Kidney (tissue), 14 donors: ENCODE data around the gene ARHGAP22. TPM values are rescaled to one million over a fixed set of nuclear protein-coding genes. Genes with fewer than 3 reads are reported as not detected.

ENCODE experiments used
- DNase-seq, 5 donors: peaks; one replicate each; pipeline ENCODE4 v3.0.0-alpha.2; 2013 to 2020
- FAIRE-seq: peaks from 2 replicates; lab custom pipeline; 2012; peaks lifted over from hg19 to GRCh38; lab: Jason Lieb, UNC
- H3K27ac ChIP-seq, 2 donors: one replicate each; pipeline ENCODE4 v1.7.0; 2013; ENCODE audit warnings: low read depth in 2 of 2, low read length in 2 of 2, inconsistent platforms in 1 of 2
- H3K27me3 ChIP-seq: one replicate; pipeline ENCODE4 v1.7.1; 2013; ENCODE audit warnings: low read length, inconsistent platforms; ENCODE audit not compliant: control insufficient read depth, insufficient read depth
- H3K36me3 ChIP-seq, 3 donors: one replicate each; pipeline versions ENCODE4 v1.7.0 to v1.7.1; 2013; ENCODE audit warnings: low read length in 3 of 3, control low read depth in 1 of 3, inconsistent platforms in 1 of 3; ENCODE audit not compliant: insufficient read depth in 3 of 3, control insufficient read depth in 2 of 3
- H3K4me1 ChIP-seq, 3 donors: one replicate each; pipeline versions ENCODE4 v1.7.0 to v1.7.1; 2013; ENCODE audit warnings: low read length in 3 of 3, inconsistent platforms in 1 of 3, low read depth in 1 of 3; ENCODE audit not compliant: control insufficient read depth in 2 of 3, insufficient read depth in 2 of 3
- H3K4me3 ChIP-seq, 3 donors: one replicate each; pipeline versions ENCODE4 v1.7.0 to v1.8.1; 2013; ENCODE audit warnings: low read length in 3 of 3, control low read depth in 1 of 3, inconsistent platforms in 1 of 3
- H3K9ac ChIP-seq, 3 donors: one replicate each; pipeline versions ENCODE4 v1.7.0 to v1.7.1; 2013; ENCODE audit warnings: low read length in 3 of 3, control low read depth in 1 of 3, inconsistent platforms in 1 of 3
- H3K9me3 ChIP-seq, 3 donors: one replicate each; pipeline versions ENCODE4 v1.7.0 to v1.7.1; 2013; ENCODE audit warnings: low read length in 3 of 3, control low read depth in 1 of 3, inconsistent platforms in 1 of 3; ENCODE audit not compliant: control insufficient read depth in 2 of 3, insufficient read depth in 1 of 3
- CTCF ChIP-seq: IDR thresholded peaks from 3 replicates; pipeline ENCODE4 v1.5.1; 2012; ENCODE audit warnings: mild to moderate bottlenecking, moderate library complexity, borderline replicate concordance; ENCODE audit not compliant: insufficient read depth; ENCODE audit errors: extremely low read depth
- intact Hi-C: fragments of 100-400 bp; cut with DNase I; formaldehyde crosslinking; loops from one replicate; pipeline ENCODE4 v1.11.1; 2022
- polyA plus RNA-seq: library from polyadenylated mRNA; stranded (reverse); fragments of 350-450 nt; fragmentation: Illumina TruSeq; extraction: RNeasy Lipid Tissue Mini Kit (QIAGEN cat#74804); gene quantifications from one replicate; pipeline ENCODE4 v1.2.3, GENCODE V29; 2014; ENCODE audit warnings: low read depth, low replicate concordance; ENCODE audit not compliant: insufficient read depth
- total RNA-seq: library from RNA; stranded (reverse); fragmentation: NEBNext Ultra II Directional; extraction: Animal tissue kit (Norgen Biotek cat#: 25700); gene quantifications from one replicate; pipeline ENCODE4 v1.2.1, GENCODE V29; 2021
- donor health status: control.
- donor health status: control.
- donor health status: control.
- donor health status: control.
- donor health status: control.
- donor health status: DM: yes; HTN: yes; CAD: no.
- donor health status: Normal renal cell carcinoma (clear cell type).

Gene ARHGAP22
- total and polyA plus RNA-seq, 2 donors from 2014 or later, result 0.62 to 6.6 TPM

- intact Hi-C loops, result no loop called here
- H3K4me1 ChIP-seq, result no peaks in the 10 kb centered on the region
- no peak for TF ChIP-seq CTCF
- H3K27ac ChIP-seq, result no peak overlapping the region
- H3K4me3 ChIP-seq, result no peak overlapping the region
- no peak for FAIRE-seq
- no peak overlapping the region for H3K9ac ChIP-seq
- no peaks in the 10 kb centered on the region for H3K36me3 ChIP-seq
- H3K27me3 ChIP-seq, result no peaks in the 10 kb centered on the region
- H3K9me3 ChIP-seq, result no peaks in the 10 kb centered on the region
- peak in 1 of 5 donors; percentile 29 for DNase-seq
Measured at GRCh38 chr10:48541144-48541795, 63.6 kb downstream of the ARHGAP22 start.

GRCh38 chr10:48538611-48539010, 66.3 kb downstream of the ARHGAP22 start:
- Histone ChIP-seq H3K4me1 (no peaks in the 10 kb centered on the region), H3K27ac (no peak overlapping the region), H3K36me3 (no peaks in the 10 kb centered on the region), H3K27me3 (no peaks in the 10 kb centered on the region), H3K9ac (no peak overlapping the region), H3K4me3 (no peak overlapping the region), H3K9me3 (no peaks in the 10 kb centered on the region)
- no peak for TF ChIP-seq CTCF
- intact Hi-C loops, result no loop called here
- no peak for FAIRE-seq
- DNase-seq, result no peak

- DNase-seq, result no peak
- no peak for TF ChIP-seq CTCF
- Histone ChIP-seq H3K27me3 (no peaks in the 10 kb centered on the region), H3K4me1 (no peaks in the 10 kb centered on the region), H3K36me3 (no peaks in the 10 kb centered on the region), H3K4me3 (no peak overlapping the region), H3K9ac (no peak overlapping the region), H3K9me3 (no peaks in the 10 kb centered on the region), H3K27ac (no peak overlapping the region)
- intact Hi-C loops, result no loop called here
- FAIRE-seq, result no peak
Measured at GRCh38 chr10:48536916-48537890, 67.7 kb downstream of the ARHGAP22 start.
